ENCODE measurements around the gene CCDC154. TPM values are rescaled to one million over a fixed set of nuclear protein-coding genes. Genes with fewer than 3 reads are reported as not detected.

The CCDC154 gene
- total and polyA plus RNA-seq, 9 of the 15 experiments (the other 6 are each of a cell fraction or from before 2014, with no cell fraction given) = 0.15 to 1.4 (median 0.20) TPM; not detected in 5

GRCh38 chr16:1492923-1493745 lies 48.8 kb upstream of the CCDC154 start, which contains the start of gene TELO2 (continued):
- no peak for TF ChIP-seq ZNF449 (CRISPR knock-in tag; IDR thresholded peaks at IDR 0.05)
- no peak for TF ChIP-seq IRF9 (tag; IDR thresholded peaks at IDR 0.05)
- no peak for TF ChIP-seq ZNF354B (CRISPR knock-in tag; IDR thresholded peaks at IDR 0.05)
- TF ChIP-seq, protein P1, sequence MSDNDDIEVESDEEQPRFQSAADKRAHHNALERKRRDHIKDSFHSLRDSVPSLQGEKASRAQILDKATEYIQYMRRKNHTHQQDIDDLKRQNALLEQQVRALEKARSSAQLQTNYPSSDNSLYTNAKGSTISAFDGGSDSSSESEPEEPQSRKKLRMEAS (CRISPR knock-in tag; IDR thresholded peaks at IDR 0.05) = peak; percentile 94
- no peak for TF ChIP-seq FIP1L1 (IDR thresholded peaks at IDR 0.05; ENCODE audit: low read depth, low read length, poor library complexity, severe bottlenecking)
- TF ChIP-seq, protein P2, sequence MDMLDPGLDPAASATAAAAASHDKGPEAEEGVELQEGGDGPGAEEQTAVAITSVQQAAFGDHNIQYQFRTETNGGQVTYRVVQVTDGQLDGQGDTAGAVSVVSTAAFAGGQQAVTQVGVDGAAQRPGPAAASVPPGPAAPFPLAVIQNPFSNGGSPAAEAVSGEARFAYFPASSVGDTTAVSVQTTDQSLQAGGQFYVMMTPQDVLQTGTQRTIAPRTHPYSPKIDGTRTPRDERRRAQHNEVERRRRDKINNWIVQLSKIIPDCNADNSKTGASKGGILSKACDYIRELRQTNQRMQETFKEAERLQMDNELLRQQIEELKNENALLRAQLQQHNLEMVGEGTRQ (CRISPR knock-in tag; IDR thresholded peaks at IDR 0.05) = peak; percentile 46; the same call in 1 of the 2 replicates
- peak; percentile 34; the same call in 1 of the 2 replicates for TF ChIP-seq MXI1 (IDR thresholded peaks at IDR 0.05; ENCODE audit: low read depth, low read length)
- no peak for TF ChIP-seq CAMTA2 (CRISPR knock-in tag; conservative IDR thresholded peaks at IDR 0.05)
- peak; percentile 85 for TF ChIP-seq C11orf30 (IDR thresholded peaks at IDR 0.05; ENCODE audit: low read depth)
- peak; percentile 97 for TF ChIP-seq EP400 (IDR thresholded peaks at IDR 0.05)
- TF ChIP-seq ZNF431 (CRISPR knock-in tag; IDR thresholded peaks at IDR 0.05) = peak; percentile 62; the same call in 1 of the 2 replicates
- peak; percentile 37; the same call in 1 of the 2 replicates for TF ChIP-seq DPF2 (IDR thresholded peaks at IDR 0.05)
- no peak for TF ChIP-seq LARP7 (IDR thresholded peaks at IDR 0.05)
- TF ChIP-seq HNRNPL (IDR thresholded peaks at IDR 0.05; ENCODE audit: low read depth, low read length) = 0 out of 2 replicates have a peak, but pooled peaks have one; percentile 61
- peak; percentile 67; the same call in 1 of the 2 replicates for TF ChIP-seq ZNF511 (CRISPR knock-in tag; IDR thresholded peaks at IDR 0.05)
- TF ChIP-seq, protein P3, sequence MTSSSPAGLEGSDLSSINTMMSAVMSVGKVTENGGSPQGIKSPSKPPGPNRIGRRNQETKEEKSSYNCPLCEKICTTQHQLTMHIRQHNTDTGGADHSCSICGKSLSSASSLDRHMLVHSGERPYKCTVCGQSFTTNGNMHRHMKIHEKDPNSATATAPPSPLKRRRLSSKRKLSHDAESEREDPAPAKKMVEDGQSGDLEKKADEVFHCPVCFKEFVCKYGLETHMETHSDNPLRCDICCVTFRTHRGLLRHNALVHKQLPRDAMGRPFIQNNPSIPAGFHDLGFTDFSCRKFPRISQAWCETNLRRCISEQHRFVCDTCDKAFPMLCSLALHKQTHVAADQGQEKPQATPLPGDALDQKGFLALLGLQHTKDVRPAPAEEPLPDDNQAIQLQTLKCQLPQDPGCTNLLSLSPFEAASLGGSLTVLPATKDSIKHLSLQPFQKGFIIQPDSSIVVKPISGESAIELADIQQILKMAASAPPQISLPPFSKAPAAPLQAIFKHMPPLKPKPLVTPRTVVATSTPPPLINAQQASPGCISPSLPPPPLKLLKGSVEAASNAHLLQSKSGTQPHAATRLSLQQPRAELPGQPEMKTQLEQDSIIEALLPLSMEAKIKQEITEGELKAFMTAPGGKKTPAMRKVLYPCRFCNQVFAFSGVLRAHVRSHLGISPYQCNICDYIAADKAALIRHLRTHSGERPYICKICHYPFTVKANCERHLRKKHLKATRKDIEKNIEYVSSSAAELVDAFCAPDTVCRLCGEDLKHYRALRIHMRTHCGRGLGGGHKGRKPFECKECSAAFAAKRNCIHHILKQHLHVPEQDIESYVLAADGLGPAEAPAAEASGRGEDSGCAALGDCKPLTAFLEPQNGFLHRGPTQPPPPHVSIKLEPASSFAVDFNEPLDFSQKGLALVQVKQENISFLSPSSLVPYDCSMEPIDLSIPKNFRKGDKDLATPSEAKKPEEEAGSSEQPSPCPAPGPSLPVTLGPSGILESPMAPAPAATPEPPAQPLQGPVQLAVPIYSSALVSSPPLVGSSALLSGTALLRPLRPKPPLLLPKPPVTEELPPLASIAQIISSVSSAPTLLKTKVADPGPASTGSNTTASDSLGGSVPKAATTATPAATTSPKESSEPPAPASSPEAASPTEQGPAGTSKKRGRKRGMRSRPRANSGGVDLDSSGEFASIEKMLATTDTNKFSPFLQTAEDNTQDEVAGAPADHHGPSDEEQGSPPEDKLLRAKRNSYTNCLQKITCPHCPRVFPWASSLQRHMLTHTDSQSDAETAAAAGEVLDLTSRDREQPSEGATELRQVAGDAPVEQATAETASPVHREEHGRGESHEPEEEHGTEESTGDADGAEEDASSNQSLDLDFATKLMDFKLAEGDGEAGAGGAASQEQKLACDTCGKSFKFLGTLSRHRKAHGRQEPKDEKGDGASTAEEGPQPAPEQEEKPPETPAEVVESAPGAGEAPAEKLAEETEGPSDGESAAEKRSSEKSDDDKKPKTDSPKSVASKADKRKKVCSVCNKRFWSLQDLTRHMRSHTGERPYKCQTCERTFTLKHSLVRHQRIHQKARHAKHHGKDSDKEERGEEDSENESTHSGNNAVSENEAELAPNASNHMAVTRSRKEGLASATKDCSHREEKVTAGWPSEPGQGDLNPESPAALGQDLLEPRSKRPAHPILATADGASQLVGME (CRISPR knock-in tag; IDR thresholded peaks at IDR 0.05) = peak; percentile 17; the same call in 1 of the 2 replicates
- 0 out of 2 replicates have a peak, but pooled peaks have one; percentile 10 for TF ChIP-seq ZNF165 (CRISPR knock-in tag; IDR thresholded peaks at IDR 0.05; ENCODE audit: borderline replicate concordance)
- peak; percentile 22 for TF ChIP-seq RBM22 (IDR thresholded peaks at IDR 0.05; ENCODE audit: low read depth, low read length, poor library complexity, severe bottlenecking)
